VCaP (cell line): ENCODE data around the gene ZNF701.
"Not testable (repeated sequence)": the region's sequence is repeated elsewhere in the genome, so short reads cannot be mapped to it uniquely, and the experiment has no call there.

Experiments used
- H3K27ac ChIP-seq: fragments of 450-650 bp; 2 replicates; pipeline ENCODE4 v1.5.1; 2017
- CTCF ChIP-seq: fragments of 450-650 bp; conservative IDR thresholded peaks from 2 replicates; pipeline ENCODE4 v1.5.1; 2017; ENCODE audit warnings: mild to moderate bottlenecking, moderate library complexity

The ZNF701 gene

GRCh38 chr19:52570000-52570861 lies at the start of gene ZNF701:
TSS of gene ZNF701 (plus strand) at chr19:52570287. CDS start at chr19:52574148, 3,861 bp downstream.
- peak within 1 kb of the TSS; percentile 85 for H3K27ac ChIP-seq
- peak; percentile 32 for TF ChIP-seq CTCF

GRCh38 chr19:52522551-52522950 lies 47.5 kb upstream of the ZNF701 start:
- no peak for TF ChIP-seq CTCF
- H3K27ac ChIP-seq, result no peak overlapping the region

GRCh38 chr19:52524086-52524485 lies 46.0 kb upstream of the ZNF701 start:
- TF ChIP-seq CTCF, result no peak
- no peak overlapping the region for H3K27ac ChIP-seq

- peak within 1 kb of the TSS; percentile 91 for H3K27ac ChIP-seq
- peak; percentile 80 for TF ChIP-seq CTCF
Observed at GRCh38 chr19:52527134-52527955, 42.7 kb upstream of the ZNF701 start, which contains the start of gene ZNF808. TSS of gene ZNF808 (plus strand) at chr19:52527668. CDS start at chr19:52543285, 15,617 bp downstream.

- TF ChIP-seq CTCF, result no peak
- peak overlapping the region; percentile 91 for H3K27ac ChIP-seq
Observed at GRCh38 chr19:52527956-52528351, 42.1 kb upstream of the ZNF701 start.

- H3K27ac ChIP-seq, result no peak overlapping the region
- TF ChIP-seq CTCF, result no peak
Observed at GRCh38 chr19:52532480-52532879, 37.6 kb upstream of the ZNF701 start.

- no peak for TF ChIP-seq CTCF
- no peak overlapping the region for H3K27ac ChIP-seq
Observed at GRCh38 chr19:52533901-52534300, 36.2 kb upstream of the ZNF701 start.

GRCh38 chr19:52535385-52535770 lies 34.7 kb upstream of the ZNF701 start:
- H3K27ac ChIP-seq, result not testable (repeated sequence)
